Liver (tissue), 3 donors: Measurements from ENCODE around the gene ICAM4.

Experiments
- CTCF ChIP-seq: fragments of 150-350 bp; IDR thresholded peaks from 2 replicates; pipeline ENCODE4 v1.5.1; 2017; ENCODE audit warnings: improper control_type of control experiment, low read depth, low read length; ENCODE audit not compliant: missing input control
- MAX ChIP-seq: IDR thresholded peaks from 2 replicates; pipeline ENCODE4 v1.6.1; 2016; ENCODE audit warnings: antibody characterized with exemption
- SP1 ChIP-seq: IDR thresholded peaks from 2 replicates; pipeline ENCODE4 v1.6.1; 2018; ENCODE audit warnings: antibody characterized with exemption, mild to moderate bottlenecking
- YY1 ChIP-seq: IDR thresholded peaks from 2 replicates; pipeline ENCODE4 v1.6.1; 2016; ENCODE audit warnings: antibody characterized with exemption, mild to moderate bottlenecking
- donor health status: healthy.
- donor health status: healthy.

GRCh38 chr19:10295305-10295846 lies 8.6 kb downstream of the ICAM4 start:
- TF ChIP-seq MAX, result no peak
- no peak for TF ChIP-seq CTCF
- TF ChIP-seq YY1, result no peak
- no peak for TF ChIP-seq SP1
